SK-N-DZ (cell line): ENCODE results near the gene SEMA3A.

Source experiments
- DNase-seq: peaks from one replicate; pipeline ENCODE4 v3.0.0-alpha.2; 2015; ENCODE audit warnings: low spot score

The SEMA3A gene

DNA sequence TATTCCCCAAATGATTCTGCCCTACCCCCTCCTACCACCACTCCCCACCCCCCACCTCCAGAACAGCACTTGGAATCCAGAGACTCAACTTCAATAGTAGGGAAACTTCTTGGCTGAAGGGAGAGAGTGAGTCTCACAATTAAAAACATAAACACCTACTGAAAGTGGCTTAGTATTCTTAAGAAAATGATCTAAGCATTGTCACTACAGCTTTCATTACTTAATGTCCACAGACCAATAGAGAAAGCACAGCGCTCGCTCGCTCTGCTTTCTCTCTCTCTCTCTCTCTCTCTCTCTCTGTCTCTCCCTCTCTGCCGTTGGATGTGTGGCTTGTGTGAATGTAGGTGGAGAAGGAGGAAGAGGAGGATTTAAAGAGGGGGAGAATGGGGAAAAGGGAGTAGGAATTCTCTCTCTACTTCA lies 1.5 kb upstream of the SEMA3A start:
- no peak for DNase-seq

DNA sequence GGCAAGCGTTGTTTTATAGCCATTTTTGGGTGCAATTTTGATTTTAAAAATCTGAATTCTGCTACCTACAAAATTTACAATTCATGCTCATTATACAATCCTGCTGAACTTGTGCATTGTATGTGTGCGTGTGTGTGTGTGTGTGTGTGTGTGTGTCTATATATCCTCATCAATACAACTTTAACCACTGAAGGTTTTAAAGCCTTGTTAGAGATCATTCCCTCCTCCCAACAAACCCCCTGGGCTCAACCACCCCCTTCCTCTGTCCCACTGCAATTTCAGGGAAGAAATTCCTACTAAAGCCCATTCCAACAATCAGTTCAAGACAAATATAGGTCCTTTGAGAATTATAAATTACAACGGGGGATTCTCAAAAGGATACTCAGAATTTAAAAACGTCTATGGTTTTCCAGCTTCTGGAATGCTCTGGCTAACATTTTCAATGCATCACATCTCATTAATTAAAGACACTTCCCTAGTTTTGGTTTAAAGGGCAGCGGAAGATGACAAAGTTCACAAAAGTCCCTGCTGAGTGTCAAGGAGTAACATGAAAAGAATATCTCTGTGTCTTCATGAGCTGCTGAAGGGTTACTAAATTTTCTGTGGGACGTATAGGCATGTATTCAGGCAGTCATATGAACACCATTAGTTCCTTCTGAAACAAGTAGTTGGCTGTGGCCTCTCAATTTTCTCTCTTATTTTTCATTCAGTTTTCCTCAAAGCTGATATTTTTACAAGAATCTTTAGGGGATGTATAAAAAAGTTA lies 889 bp upstream of the SEMA3A start:
- no peak for DNase-seq

DNA sequence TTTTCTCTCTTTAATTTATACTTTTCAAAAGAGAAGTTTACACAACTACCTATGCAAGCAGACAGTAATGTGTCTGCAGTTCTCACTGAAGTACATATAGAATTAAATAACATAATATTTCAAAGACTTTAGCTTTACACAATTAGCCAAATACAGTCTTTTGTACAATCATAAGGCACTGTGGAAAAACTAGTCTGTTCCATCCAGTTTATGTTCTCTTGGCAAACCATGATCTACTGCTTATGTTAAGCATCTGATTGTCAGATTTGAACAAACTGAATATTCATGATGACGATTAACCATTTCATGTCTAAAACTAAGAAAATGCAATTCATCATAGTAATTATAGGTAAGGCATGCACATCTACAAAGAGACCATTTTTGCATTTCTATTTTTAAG lies 842 bp downstream of the SEMA3A start:
- no peak for DNase-seq

DNA sequence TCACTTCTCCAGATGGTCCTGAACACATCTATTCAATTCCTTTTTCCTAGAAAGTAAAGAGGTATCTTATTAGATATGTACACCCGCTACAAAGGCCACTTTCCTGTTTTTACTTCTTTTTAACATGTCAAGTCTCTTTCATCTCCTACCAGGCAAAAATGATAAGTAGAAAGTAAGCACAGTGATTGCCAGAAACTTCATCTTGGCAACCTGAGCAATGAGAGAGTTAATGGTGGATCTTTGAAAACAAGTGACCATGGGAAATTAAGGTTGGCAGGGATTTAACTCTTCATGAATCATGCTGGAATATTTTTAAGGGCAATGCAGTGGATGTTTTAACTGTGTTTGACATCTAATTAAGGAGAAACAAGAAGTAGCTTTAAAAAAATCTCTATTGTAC lies 2.7 kb downstream of the SEMA3A start:
- no peak for DNase-seq

DNA sequence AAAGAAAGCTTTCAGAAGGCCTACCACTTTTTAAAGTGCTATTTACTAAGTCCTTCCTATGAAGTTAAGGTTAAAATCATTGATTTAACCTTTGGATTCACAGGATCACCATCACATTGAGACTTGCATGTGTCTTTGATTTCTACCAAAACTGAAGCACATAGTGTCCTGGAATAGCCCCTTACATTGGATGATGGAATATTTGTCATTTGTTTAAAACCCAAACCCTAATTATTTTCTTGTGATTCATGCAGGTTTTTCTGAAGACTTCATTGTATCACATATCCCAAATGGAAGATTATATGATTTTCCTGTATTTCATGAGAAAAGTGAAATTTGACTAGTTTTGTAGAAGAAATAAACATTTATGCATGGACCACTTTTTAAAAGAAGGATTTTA lies 3.3 kb downstream of the SEMA3A start:
- DNase-seq = no peak

DNA sequence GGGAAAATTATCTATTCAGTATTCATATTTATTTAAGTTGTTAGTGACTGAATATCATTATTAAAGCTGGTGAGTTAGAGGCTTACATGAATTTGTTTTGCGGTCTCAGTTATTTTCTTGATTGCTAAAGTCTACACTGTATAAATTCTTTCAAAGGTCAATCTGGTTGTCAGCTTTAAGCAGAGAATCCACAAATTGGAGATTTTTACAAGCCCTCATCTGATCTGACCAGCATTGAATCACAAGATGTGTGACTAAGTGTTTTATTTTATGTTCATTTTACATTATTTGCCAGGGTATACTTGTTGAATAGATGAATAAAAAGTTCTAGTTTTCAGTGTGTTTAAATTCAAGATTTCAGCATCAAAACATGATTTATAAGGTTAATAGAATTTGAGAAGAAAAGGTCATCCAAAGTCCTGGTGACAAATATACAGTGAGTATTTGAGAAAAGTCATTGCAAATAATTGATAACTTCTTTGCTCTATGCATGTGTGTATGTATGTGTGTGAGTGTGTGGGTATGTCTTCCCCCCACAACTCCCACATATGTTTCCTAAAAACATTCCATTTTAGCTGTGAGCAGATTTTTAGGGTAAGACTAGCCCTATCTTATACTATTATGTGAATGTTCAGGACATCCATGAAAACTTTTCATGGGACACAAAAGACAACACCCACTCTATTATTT lies 4.4 kb downstream of the SEMA3A start:
- no peak for DNase-seq

DNA sequence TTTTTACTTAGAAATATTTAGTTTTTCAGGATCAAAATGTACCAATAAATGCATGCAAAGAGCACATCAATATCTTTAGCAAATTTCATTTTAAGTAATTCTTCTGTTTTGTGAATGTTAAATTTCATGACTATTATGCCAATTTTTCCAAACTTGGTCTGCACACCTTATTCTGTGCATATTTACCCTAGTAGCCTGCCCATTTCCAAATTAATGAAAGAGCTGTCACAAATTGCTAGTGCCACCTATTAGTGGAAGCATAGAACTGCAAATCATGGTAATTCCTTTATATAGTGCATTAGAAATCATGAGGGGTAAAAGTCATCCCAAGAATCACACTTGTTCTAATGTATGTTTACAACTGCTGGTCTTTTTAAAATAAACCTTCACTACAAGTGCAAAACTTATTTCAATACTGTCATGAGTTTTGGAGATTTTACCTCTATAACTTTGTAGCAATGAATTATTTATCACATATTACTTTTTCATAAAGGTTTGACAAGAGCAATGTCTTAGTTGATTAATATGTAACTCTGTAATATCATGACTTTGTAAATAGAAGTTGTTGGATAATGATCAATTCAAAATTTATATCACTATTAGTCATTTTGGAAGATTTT lies 5.7 kb downstream of the SEMA3A start:
- DNase-seq = peak; percentile 21

DNA sequence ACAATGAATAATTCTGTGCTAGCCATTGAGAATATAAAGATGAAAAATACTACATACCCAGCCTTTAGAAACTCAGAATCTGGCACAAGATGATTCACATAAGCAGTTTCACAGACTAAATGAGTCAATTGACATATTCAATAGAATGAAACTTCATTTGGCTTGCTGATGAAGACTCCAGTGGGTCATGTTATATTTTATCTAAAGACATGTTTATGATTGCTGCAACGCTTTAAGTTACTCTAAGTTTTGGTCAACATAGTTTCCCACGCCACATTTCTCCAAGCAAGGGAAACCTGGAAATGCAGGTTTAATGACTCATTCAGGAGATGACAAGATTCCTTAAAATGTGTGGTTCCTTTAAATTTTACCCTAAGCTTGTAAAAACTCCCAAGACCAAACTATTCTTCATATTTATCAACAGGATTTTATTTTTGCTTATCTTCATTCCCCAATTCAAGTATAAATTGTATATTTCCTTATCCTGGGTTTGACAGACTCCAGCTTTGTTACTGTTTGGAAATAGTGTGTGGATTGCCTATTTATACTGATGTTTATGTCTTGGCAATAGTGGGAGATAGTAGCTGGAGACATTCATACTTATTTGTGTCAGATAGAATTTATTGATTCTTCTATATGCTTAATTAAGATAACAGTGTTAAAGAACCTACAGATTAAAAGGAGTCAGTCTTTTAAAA lies 6.6 kb downstream of the SEMA3A start:
- no peak for DNase-seq

DNA sequence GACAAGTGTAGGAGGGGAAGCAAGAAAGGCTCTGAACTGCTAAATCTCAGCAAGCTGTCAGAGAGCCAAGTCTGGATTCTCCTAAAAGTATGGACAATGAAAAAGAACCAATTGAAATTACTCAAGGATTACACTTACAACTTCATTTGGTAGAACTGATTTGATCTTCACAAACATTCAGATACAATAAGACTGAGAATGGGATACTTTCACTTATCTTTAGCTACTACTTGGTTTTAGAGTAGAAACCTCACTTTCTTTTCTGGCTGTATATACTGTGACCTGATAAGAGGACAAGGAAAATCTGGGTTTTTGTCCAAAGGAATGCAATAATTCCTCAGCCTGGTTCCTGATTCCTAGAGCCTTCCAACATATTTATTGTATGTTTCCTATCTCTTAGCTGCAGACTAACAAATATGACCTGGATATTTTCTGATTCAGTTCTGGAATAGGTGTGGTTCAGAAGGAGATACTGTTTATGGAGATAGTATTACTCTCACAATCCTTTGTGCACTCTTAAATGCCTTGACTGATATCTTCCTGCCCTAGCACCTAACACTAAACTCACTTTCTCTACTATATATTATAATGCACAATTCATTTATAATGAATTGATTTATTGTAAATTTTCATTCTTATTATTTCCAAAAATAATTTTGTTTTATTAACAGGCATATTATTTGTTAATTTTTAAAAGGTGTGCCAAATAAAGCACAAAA lies 7.3 kb downstream of the SEMA3A start:
- DNase-seq = no peak

DNA sequence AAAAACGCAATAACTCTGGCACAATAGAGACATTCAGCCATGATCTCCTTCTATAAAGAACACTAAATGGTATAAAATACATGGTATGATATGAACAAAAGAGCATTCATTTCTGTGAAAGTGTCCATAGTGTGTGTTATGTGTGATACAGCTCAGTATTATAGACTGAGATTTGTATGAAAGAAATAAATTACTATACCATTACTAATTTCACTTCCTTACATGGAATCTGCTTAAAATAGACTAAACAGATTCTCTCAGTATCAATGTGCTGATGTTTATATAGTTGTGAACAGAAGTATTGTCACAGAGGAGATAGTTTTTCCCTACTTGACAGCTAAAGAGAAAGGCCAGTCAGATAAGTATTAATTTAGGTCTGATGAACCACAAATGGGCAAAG lies 10.8 kb downstream of the SEMA3A start:
- no peak for DNase-seq

DNA sequence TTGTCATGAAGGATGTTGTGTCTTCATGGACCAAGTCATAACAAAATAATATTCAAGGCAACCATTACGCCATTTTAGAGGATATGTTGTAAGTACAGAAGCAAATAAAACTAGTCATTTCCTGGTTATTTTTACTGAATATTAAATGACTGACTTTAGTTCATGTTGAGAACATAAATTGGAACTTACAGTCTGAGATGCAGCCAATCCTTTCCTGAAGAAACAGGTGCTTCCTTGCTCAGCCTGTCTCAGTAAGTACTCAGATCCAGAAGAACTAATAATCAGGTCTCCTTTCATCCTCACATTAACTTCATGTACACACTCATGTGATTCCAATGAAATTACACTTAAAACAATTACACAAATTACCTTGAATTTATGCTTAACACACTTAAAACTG lies 12.3 kb downstream of the SEMA3A start:
- DNase-seq = no peak

DNA sequence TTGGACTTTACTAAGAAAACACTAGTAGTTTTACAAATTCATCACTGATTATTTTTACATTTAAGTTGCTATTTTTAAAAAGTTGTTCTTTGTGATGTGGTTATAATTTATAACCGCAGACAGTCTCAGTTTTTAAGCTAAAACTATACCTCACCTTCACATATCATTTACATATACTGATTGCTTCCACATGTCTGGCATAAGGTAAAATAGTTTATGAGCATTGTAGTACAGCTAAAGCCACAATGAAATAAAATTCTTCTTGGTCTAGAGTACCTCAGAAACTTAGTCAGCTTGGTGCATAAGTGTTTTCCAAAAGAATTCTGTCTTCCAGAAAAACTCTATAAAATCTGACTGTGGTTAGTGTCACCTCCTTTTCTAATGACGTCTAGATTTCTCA lies 13.0 kb downstream of the SEMA3A start:
- no peak for DNase-seq

DNA sequence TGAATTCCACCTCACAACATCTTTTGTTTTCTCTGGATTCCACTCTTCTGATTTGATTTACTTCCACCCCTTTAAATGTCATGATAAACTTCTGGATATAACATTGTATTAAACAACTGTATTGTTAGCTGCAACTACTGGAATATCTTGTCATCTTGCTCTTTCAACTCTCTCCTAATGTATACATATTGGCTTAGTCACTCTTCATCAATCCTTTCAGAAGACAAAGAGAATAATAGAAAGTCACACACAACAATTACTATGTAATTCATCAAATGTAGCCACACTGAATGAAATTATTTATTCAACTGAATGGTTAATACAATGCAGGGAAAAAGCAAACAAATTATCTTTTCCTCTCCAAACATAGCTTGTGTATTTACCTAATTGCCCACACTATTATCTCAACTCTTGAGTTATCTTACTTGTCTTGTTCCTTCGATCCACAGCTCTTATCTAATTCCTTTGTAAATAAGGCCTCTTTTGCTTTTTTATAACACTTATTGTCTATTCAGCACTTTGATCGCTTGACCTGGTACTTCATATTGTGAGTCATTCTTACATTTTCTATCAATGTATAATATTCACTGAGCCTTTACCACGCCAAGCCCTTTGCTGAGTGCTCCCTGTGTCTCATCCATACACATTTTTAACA lies 16.7 kb downstream of the SEMA3A start:
- no peak for DNase-seq

DNA sequence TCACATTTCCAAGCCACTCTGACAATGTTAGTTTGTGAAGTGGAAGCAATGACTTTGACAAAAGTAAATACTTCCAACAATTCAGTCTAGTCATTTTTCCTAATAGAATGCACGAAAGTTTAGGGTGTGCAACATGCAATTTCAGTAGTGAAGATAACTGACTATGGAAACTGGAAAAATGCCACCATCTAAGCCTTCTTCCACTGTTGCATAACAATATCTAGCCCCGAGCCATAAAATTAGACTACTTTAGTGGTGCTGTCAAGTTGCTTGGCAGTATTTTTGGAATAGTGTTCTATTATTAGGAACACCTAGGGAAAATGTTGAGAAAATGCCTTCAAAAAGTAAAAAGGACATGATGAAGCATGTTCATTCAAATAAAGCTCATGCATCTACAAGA lies 17.9 kb downstream of the SEMA3A start:
- no peak for DNase-seq

DNA sequence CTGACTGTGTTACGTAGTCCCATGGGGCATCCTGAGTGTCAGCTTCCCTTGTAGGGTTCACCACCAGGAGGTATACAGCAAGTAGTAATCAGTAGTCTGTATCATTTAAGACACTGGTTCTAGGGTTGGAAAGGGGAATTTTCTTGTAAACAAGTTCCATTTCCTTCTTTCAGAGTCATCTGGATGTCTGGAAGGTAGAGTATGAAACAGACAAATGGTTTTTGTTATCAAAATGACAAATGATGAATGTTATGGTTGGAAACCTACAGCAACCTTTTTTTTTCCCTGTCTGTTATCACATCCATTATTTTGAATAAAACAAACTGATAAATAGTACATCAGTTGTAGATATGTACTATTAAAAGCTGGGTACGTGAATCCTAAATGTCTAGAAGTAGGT lies 19.1 kb downstream of the SEMA3A start:
- DNase-seq = no peak

DNA sequence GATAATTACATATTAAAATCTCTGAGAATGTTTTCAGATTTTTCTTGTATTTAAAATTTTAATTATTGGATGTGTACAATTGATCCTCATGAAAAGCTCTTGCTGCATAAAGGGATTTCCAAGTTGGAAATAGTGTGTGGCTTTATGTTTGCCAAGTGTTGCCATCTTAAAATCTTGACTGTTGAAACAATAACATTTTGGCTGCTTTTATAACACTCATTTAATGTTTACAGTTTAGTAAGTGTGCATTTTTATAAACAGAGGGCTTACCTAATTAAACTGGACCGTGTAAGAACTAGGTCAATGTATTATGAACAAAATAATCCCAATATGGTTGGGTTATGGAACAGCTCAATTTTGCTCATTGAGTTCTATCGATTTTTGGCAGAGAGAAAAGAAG lies 23.9 kb downstream of the SEMA3A start:
- DNase-seq = no peak

DNA sequence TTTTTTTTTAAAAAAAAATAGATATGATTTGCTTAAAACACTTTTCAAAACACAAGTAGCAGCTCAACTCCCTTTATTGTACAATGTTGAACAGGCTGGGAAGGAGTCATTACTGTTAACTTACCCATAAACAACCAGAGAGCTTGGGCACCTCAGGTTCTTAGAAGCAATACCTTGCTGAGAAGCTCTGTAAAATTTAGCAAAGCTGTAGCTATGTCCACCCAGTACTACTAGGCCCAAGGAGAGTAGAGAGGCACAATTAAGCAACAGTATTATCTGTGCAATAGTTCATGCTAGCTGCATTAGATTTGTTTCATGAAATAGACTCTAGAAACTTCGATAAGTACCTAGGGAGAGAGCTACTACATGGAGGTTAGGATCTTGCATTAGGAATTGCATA lies 32.0 kb downstream of the SEMA3A start:
- no peak for DNase-seq

DNA sequence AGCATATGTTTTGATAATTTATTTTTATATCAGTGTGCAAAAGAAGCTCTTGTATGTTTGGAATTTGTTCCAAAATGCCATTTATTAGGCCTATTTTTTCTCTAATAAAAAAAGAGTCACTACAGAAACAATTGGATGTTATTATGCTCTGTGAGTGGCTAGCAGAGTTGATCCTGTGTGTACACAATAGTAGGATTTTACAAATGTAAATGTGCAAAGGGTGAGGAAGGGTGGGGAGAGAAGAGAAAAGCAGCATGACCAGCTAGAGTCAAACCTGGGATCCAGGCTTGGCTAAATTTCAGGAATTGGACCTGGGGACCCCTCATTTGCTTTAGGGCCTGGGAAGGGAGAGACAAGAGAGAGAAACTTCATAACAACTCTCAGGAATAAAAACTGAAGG lies 32.5 kb downstream of the SEMA3A start:
- DNase-seq = no peak

DNA sequence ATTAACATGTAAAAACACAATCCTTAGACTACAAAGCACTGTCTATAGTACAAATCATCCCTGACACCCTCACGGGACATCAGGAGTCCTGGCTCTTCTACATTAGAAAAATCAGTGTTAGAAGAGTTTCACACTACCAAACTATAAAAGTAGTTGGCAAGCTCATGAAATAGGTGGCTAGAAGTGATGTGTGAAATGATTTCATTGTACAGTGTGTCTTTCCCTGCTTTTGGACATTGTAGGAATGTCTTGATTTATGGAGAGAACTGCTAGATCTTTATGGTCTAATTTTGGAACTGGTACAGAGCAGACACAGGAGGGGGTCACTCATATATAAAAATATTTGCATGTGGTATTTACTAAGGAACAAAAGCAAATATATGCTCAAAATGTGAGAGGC lies 33.2 kb downstream of the SEMA3A start:
- no peak for DNase-seq

DNA sequence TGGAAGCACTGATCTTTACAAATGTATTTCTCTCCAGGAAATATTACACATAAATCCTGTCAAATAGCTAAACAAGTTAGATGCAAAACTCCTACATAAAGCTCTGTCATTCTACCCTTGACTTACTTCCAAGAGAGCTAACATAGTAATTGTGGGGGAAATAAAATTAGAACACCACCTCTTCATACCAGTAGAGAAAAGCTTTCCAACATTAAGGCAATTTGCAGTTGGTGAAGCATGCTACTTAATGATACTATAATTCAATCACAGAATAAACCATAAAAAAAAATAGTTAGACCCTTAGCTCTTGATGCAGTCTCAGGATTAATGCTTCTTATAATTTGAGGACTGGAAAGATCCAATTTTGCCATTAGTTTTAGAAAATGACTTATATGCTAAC lies 35.2 kb downstream of the SEMA3A start:
- DNase-seq = no peak

DNA sequence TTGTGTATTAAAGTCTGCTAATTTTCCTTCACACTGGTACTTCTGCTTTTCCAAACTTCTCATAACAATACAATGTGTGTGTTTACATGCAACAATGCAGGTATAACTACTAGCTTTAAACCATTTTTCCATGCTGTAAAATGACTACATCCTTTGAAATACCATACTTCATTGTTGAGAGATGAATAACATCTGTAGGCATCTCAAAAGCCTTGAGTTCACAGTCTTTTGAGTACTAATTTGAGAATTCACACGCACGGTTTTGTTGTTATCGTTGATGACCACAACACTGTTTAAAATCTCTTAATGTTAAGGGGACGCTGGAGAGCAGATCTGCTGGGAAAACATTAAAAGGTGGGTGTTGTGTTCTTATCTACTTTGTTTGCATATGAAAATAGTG lies 37.4 kb downstream of the SEMA3A start:
- no peak for DNase-seq
